Endothelial cell of umbilical vein (primary cell): Measurements from ENCODE around the gene DAND5. TPM values are rescaled to one million over a fixed set of nuclear protein-coding genes. Genes with fewer than 3 reads are reported as not detected.
A peak's percentile ranks its signal among the peaks of the same experiment; 100 is the strongest.

Experiments
- BruUV-seq: library from RNA; stranded (reverse); fragments of 400-500 nt; replicated peaks from 2 replicates; lab custom pipeline; 2021; lab: Mats Ljungman, UMichigan
- CTCF ChIA-PET: fragments of 300-600, 350-600 bp; sonication (Branson Sonifier 250); formaldehyde crosslinking; loops from one replicate; lab custom pipeline; 2021; ENCODE audit warnings: antibody characterized with exemption, inconsistent platforms; lab: Charles Lee
- POLR2A ChIA-PET: fragments of 300-600, 350-600 bp; sonication (Branson Sonifier 250); formaldehyde crosslinking; loops from one replicate; lab custom pipeline; 2021; ENCODE audit warnings: antibody characterized with exemption, inconsistent platforms; lab: Charles Lee
- DNase-seq: peaks from one replicate; pipeline ENCODE4 v3.0.0-alpha.2; 2011; ENCODE audit warnings: low read depth, low spot score
- FAIRE-seq: peaks from 2 replicates; lab custom pipeline; 2011; peaks lifted over from hg19 to GRCh38; lab: Jason Lieb, UNC
- H2AFZ ChIP-seq: 2 replicates; pipeline ENCODE4 v1.6.0; 2012; ENCODE audit warnings: low read depth, low read length, control low read depth, inconsistent platforms
- H3K27ac ChIP-seq: 2 replicates; pipeline ENCODE4 v1.5.1; 2011; ENCODE audit warnings: low read depth, mild to moderate bottlenecking, control low read depth, low read length, moderate library complexity; ENCODE audit not compliant: insufficient read depth
- H3K27me3 ChIP-seq, 2 experiments: 2 replicates each; pipeline versions ENCODE4 v1.6.0 to v1.6.1; 2011; ENCODE audit warnings: low read length in 2 of 2, mixed read lengths in 1 of 2; ENCODE audit not compliant: control insufficient read depth in 2 of 2, insufficient read depth in 2 of 2
- H3K36me3 ChIP-seq, 2 experiments: 2 replicates in 1 of 2; 3 replicates in 1 of 2; pipeline ENCODE4 v1.5.1; 2011; ENCODE audit warnings: low read length in 2 of 2, mild to moderate bottlenecking in 1 of 2, moderate library complexity in 1 of 2; ENCODE audit not compliant: control insufficient read depth in 2 of 2, insufficient read depth in 2 of 2; ENCODE audit errors: extremely low read depth in 1 of 2
- H3K4me1 ChIP-seq: 3 replicates; pipeline ENCODE4 v1.5.1; 2011; ENCODE audit warnings: mild to moderate bottlenecking, low read length; ENCODE audit not compliant: control insufficient read depth, insufficient read depth; ENCODE audit errors: extremely low read depth
- H3K4me2 ChIP-seq: 2 replicates; pipeline ENCODE4 v1.6.1; 2011; ENCODE audit warnings: low read length, control low read depth, mixed read lengths; ENCODE audit not compliant: insufficient read depth
- H3K4me3 ChIP-seq, 3 experiments: fragments of 200-600 bp in 1 of 3; sonication (generic), shearing (Covaris generic) in 1 of 3; replicated peaks in 1 of 3; 2 replicates each; pipeline ENCODE4 v1.5.1; 2011 to 2016; ENCODE audit warnings: control low read depth in 3 of 3, low read length in 3 of 3, mild to moderate bottlenecking in 2 of 3, inconsistent platforms in 1 of 3, low read depth in 1 of 3, moderate library complexity in 1 of 3; ENCODE audit not compliant: insufficient read depth in 1 of 3
- H3K79me2 ChIP-seq: 2 replicates; pipeline ENCODE4 v1.6.0; 2012; ENCODE audit warnings: low read length, inconsistent platforms; ENCODE audit not compliant: control insufficient read depth, insufficient read depth
- H3K9ac ChIP-seq: replicated peaks from 2 replicates; pipeline ENCODE3; 2011; ENCODE audit warnings: low read length, control low read depth; ENCODE audit not compliant: insufficient read depth; ENCODE audit errors: extremely low read depth
- H3K9me1 ChIP-seq: replicated peaks from 3 replicates; pipeline ENCODE4 v1.6.0; 2011; ENCODE audit warnings: mild to moderate bottlenecking, low read length; ENCODE audit not compliant: control insufficient read depth, insufficient read depth; ENCODE audit errors: extremely low read depth
- H3K9me3 ChIP-seq: replicated peaks from 2 replicates; pipeline ENCODE4 v1.5.1; 2012; ENCODE audit warnings: low read length, inconsistent platforms; ENCODE audit not compliant: control insufficient read depth, insufficient read depth
- H4K20me1 ChIP-seq: replicated peaks from 2 replicates; pipeline ENCODE3; 2011; ENCODE audit warnings: mild to moderate bottlenecking, low read length; ENCODE audit not compliant: control insufficient read depth, insufficient read depth; ENCODE audit errors: extremely low read depth
- EZH2 ChIP-seq: IDR thresholded peaks from 2 replicates; pipeline ENCODE4 v1.6.1; 2012; ENCODE audit warnings: borderline replicate concordance, low read depth, mild to moderate bottlenecking, moderate library complexity, low read length, inconsistent platforms; ENCODE audit not compliant: severe bottlenecking
- FOS ChIP-seq: IDR thresholded peaks from 2 replicates; pipeline ENCODE4 v1.6.1; 2011; ENCODE audit warnings: mild to moderate bottlenecking, low read length, moderate library complexity, borderline replicate concordance; ENCODE audit not compliant: insufficient read depth
- GATA2 ChIP-seq: IDR thresholded peaks from 2 replicates; pipeline ENCODE4 v1.7.0; 2011; ENCODE audit warnings: low read depth, mild to moderate bottlenecking, moderate library complexity, mixed read lengths, low read length; ENCODE audit not compliant: insufficient read length, insufficient read depth
- JUN ChIP-seq: IDR thresholded peaks from 2 replicates; pipeline ENCODE4 v1.6.1; 2011; ENCODE audit warnings: borderline replicate concordance, low read depth; ENCODE audit not compliant: insufficient read length, insufficient read depth
- MYC ChIP-seq: IDR thresholded peaks from one replicate; pipeline ENCODE4 v1.6.1; 2011; ENCODE audit warnings: mild to moderate bottlenecking, low read depth, low read length
- POLR2A ChIP-seq: IDR thresholded peaks from 2 replicates; pipeline ENCODE4 v1.6.1; 2012; ENCODE audit warnings: low read depth, mild to moderate bottlenecking, control low read depth, low read length
- POLR2AphosphoS5 ChIP-seq: IDR thresholded peaks from 2 replicates; pipeline ENCODE4 v1.6.1; 2012; ENCODE audit warnings: low read depth, mild to moderate bottlenecking, control low read depth, low read length, moderate library complexity; ENCODE audit not compliant: insufficient read depth
- dilution Hi-C: fragments of 300-500 bp; cut with MboI; formaldehyde crosslinking; loops from one replicate; pipeline ENCODE4 v1.15.0; 2019; ENCODE audit warnings: low sequenced_read_pairs; ENCODE audit not compliant: extremely low pct_ligation_motif_present
- intact Hi-C: fragments of 100-400 bp; cut with micrococcal nuclease; formaldehyde crosslinking; loops from one replicate; pipeline ENCODE4 v1.10.0; 2022
- polyA plus RNA-seq, 4 experiments: library from polyadenylated mRNA; depleted of rRNA in 3 of 4; stranded (reverse) in 3 of 4; unstranded in 1 of 4; fragments of >200 nt; gene quantifications; 2 replicates each; pipeline versions ENCODE4 v1.2.1 to v1.2.3, GENCODE V29; 2011 to 2012; ENCODE audit warnings: missing spikeins in 1 of 4
- total RNA-seq: library from RNA; stranded (reverse); gene quantifications from 2 replicates; pipeline ENCODE4 v1.2.3, GENCODE V29; 2021
- TF ChIP-seq, protein P1 (sequence below): IDR thresholded peaks from 2 replicates; pipeline ENCODE4 v1.6.1; 2011; ENCODE audit not compliant: insufficient read depth, insufficient read length
- TF ChIP-seq, protein P2 (sequence below), 2 donors: IDR thresholded peaks; 1 replicate in 1 of 2; 2 replicates in 1 of 2; pipeline ENCODE4 v1.5.1; 2011; ENCODE audit warnings: low read length in 2 of 2, mild to moderate bottlenecking in 2 of 2, moderate library complexity in 2 of 2, control low read depth in 1 of 2, inconsistent platforms in 1 of 2, low read depth in 1 of 2; ENCODE audit not compliant: insufficient read depth in 1 of 2; ENCODE audit errors: extremely low read depth in 1 of 2

Gene DAND5
- total and polyA plus RNA-seq, 2 donors (not counting 3 experiments of a cell fraction or from before 2014, with no cell fraction given), result 0.06 to 0.20 TPM

DNA sequence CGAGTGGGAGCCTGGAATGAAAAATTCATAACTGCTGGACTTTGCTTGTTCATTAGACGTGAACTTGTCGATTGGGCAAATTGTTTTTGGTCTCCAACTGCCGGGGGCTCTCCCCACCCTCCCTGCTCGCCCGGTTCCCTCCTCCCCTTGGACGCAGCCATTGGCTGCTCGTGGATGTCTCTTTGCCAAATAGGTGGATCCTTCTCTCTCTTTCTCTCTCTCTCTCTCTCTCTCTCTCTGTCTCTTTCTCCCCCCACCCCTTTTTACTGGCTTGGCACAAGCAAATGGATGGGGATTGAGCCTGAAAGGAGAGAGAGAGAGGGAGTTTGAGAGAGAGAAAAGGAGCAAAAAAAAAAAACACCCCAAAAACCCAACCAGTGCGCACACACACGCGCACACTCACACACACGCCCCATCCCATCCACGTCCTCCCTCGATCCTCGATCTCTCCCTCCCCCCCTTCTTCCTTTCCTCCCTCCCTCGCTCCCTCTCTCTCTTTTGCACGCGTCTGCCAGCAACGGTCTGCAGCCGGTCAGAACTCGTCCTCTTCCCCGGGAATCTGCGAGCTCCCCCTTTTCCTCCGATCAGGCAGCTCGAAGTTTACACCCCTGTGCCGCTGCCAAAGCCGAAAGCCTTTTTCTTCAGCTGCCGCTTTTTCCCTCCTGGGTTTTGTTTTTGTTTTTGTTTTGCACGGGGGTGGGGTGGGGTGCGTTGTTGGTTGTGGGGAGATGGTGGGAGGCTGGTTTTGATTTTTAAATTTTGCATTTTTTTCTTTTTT, 53.7 kb downstream of the DAND5 start:
- peak overlapping the region; percentile 28 to 84 (median 59) for H3K4me3 ChIP-seq
- no TSS peak for BruUV-seq
- peaks cover 52% of the 10 kb centered on the region for H3K4me1 ChIP-seq
- H3K9me3 ChIP-seq, result no peaks in the 10 kb centered on the region
- DNase-seq (peak; percentile 80), FAIRE-seq (peak; percentile 69)
- H3K79me2 ChIP-seq, result no peaks in the 10 kb centered on the region
- TF ChIP-seq GATA2 (no peak), POLR2A (peak; percentile 31)
- TF ChIP-seq, protein P1, sequence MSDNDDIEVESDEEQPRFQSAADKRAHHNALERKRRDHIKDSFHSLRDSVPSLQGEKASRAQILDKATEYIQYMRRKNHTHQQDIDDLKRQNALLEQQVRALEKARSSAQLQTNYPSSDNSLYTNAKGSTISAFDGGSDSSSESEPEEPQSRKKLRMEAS, result peak; percentile 2
- H3K36me3 ChIP-seq, result no peaks in the 10 kb centered on the region
- H3K27me3 ChIP-seq, result no peaks in the 10 kb centered on the region
- ChIA-PET POLR2A (interaction anchor here (1.0 kb wide), 1 partner anchor 38 kb away, joined by 4 read pairs; no protein-coding TSS in a partner anchor), CTCF (interaction anchor here (0.7 to 4.5 kb wide), 12 partner anchors 10 to 239 kb away, joined by 3 to 38 read pairs (median 6); no protein-coding TSS in a partner anchor)
- no peaks in the 10 kb centered on the region for H4K20me1 ChIP-seq
- intact Hi-C loops (loop anchor here (5.0 kb wide), 1 partner anchor 39 kb away; no protein-coding TSS in a partner anchor), dilution Hi-C loops (no loop called here)
- peak overlapping the region; percentile 70 for H3K4me2 ChIP-seq
- H3K9me1 ChIP-seq, result no peaks in the 10 kb centered on the region
- H3K27ac ChIP-seq, result peak overlapping the region; percentile 33
- peak overlapping the region; percentile 88 for H2AFZ ChIP-seq
- H3K9ac ChIP-seq, result peak overlapping the region; percentile 44

DNA sequence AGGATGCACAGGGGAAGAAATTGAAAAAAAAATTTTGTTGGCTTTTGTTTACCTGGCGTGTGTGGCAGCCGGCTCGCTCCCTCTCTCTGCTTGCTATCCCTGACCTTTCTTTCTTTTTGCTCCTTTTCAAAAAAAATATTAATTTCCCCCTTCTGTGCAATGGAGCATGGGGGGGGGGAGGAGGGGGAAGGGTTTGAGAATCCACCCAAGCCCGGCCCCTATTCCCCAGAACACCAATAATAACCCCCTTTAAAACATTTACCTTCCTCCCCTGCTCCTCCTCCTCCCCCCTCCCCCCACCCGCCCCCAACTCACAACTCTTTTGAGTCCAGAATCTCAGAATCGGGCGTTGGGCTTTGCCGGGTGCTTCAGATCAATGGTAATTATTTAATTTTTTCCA, 54.3 kb downstream of the DAND5 start:
- Histone ChIP-seq H3K27ac (no peak overlapping the region), H4K20me1 (no peaks in the 10 kb centered on the region), H3K79me2 (no peaks in the 10 kb centered on the region), H3K9me3 (no peaks in the 10 kb centered on the region), H3K9ac (no peak overlapping the region), H3K4me3 (peak overlapping the region; percentile 28 to 84 (median 59)), H3K9me1 (no peaks in the 10 kb centered on the region), H3K4me2 (peak overlapping the region; percentile 70), H3K4me1 (peaks cover 48% of the 10 kb centered on the region), H2AFZ (no peak overlapping the region), H3K36me3 (no peaks in the 10 kb centered on the region), H3K27me3 (no peaks in the 10 kb centered on the region)
- TF ChIP-seq, protein P2, sequence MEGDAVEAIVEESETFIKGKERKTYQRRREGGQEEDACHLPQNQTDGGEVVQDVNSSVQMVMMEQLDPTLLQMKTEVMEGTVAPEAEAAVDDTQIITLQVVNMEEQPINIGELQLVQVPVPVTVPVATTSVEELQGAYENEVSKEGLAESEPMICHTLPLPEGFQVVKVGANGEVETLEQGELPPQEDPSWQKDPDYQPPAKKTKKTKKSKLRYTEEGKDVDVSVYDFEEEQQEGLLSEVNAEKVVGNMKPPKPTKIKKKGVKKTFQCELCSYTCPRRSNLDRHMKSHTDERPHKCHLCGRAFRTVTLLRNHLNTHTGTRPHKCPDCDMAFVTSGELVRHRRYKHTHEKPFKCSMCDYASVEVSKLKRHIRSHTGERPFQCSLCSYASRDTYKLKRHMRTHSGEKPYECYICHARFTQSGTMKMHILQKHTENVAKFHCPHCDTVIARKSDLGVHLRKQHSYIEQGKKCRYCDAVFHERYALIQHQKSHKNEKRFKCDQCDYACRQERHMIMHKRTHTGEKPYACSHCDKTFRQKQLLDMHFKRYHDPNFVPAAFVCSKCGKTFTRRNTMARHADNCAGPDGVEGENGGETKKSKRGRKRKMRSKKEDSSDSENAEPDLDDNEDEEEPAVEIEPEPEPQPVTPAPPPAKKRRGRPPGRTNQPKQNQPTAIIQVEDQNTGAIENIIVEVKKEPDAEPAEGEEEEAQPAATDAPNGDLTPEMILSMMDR (IDR thresholded peaks at IDR 0.05; ENCODE audit: extremely low read depth in 1 of 2, insufficient read depth in 1 of 2, low read depth in 1 of 2, low read length in 2 of 2), result no peak
- no peak for TF ChIP-seq POLR2AphosphoS5
- no peak for TF ChIP-seq GATA2
- no peak for TF ChIP-seq FOS
- TF ChIP-seq JUN, result no peak
- TF ChIP-seq MYC, result no peak
- TF ChIP-seq, protein P1, result no peak
- no peak for TF ChIP-seq EZH2
- no peak for TF ChIP-seq POLR2A
- CTCF ChIA-PET, result interaction anchor here (1.0 to 4.5 kb wide), 5 partner anchors 10 to 58 kb away, joined by 3 to 38 read pairs (median 13); no protein-coding TSS in a partner anchor
- POLR2A ChIA-PET, result no interaction called here
- DNase-seq (no peak), FAIRE-seq (no peak)
- BruUV-seq, result no TSS peak
- intact Hi-C loops, result loop anchor here (5.0 kb wide), 1 partner anchor 39 kb away; no protein-coding TSS in a partner anchor
- dilution Hi-C loops, result no loop called here
